Common myeloid progenitor, CD34-positive (primary cell): ENCODE measurements around the gene NPAS3.

Experiments used
- CTCF ChIA-PET: fragments of 350-600 bp; sonication (Branson Sonifier 250); formaldehyde crosslinking; loops from one replicate; lab custom pipeline; 2021; ENCODE audit warnings: antibody characterized with exemption; lab: Charles Lee
- POLR2A ChIA-PET: fragments of 350-600 bp; sonication (Branson Sonifier 250); formaldehyde crosslinking; loops from one replicate; lab custom pipeline; 2021; ENCODE audit warnings: antibody characterized with exemption; lab: Charles Lee
- DNase-seq, 3 donors: peaks; one replicate each; pipeline versions ENCODE4 v3.0.0 to v3.0.0-alpha.2; 2013
- H3K27ac ChIP-seq, 2 experiments: 1 replicate in 1 of 2; 2 replicates in 1 of 2; pipeline ENCODE4 v1.7.0; 2013; ENCODE audit warnings: inconsistent platforms in 2 of 2, low read length in 2 of 2, mild to moderate bottlenecking in 2 of 2, low read depth in 1 of 2, moderate library complexity in 1 of 2; ENCODE audit not compliant: severe bottlenecking in 2 of 2, insufficient read depth in 1 of 2, poor library complexity in 1 of 2
- H3K27me3 ChIP-seq, 5 experiments: replicated peaks in 2 of 5; 1 replicate in 3 of 5; 2 replicates in 2 of 5; pipeline versions ENCODE4 v1.6.1 to v1.7.0; 2013; ENCODE audit warnings: low read length in 4 of 5, mild to moderate bottlenecking in 2 of 5, moderate library complexity in 2 of 5, inconsistent platforms in 1 of 5; ENCODE audit not compliant: insufficient read depth in 5 of 5, control insufficient read depth in 4 of 5
- H3K36me3 ChIP-seq, 4 experiments: 1 replicate in 2 of 4; 2 replicates in 2 of 4; pipeline versions ENCODE4 v1.6.1 to v1.7.0; 2013; ENCODE audit warnings: low read length in 3 of 4, control low read depth in 1 of 4, mild to moderate bottlenecking in 1 of 4; ENCODE audit not compliant: control insufficient read depth in 4 of 4, insufficient read depth in 4 of 4
- H3K4me1 ChIP-seq, 4 experiments: 1 replicate in 3 of 4; 2 replicates in 1 of 4; pipeline versions ENCODE4 v1.6.1 to v1.7.1; 2013; ENCODE audit warnings: low read length in 3 of 4, mild to moderate bottlenecking in 3 of 4, control low read depth in 1 of 4, inconsistent platforms in 1 of 4, moderate library complexity in 1 of 4; ENCODE audit not compliant: control insufficient read depth in 4 of 4, insufficient read depth in 4 of 4; ENCODE audit errors: control extremely low read depth in 1 of 4
- H3K4me3 ChIP-seq, 7 experiments: 1 replicate in 4 of 7; 2 replicates in 3 of 7; pipeline versions ENCODE4 v1.5.1 to v1.7.0; 2013; ENCODE audit warnings: mild to moderate bottlenecking in 7 of 7, low read length in 6 of 7, moderate library complexity in 6 of 7, inconsistent platforms in 2 of 7, low read depth in 2 of 7, control low read depth in 1 of 7; ENCODE audit not compliant: insufficient read depth in 4 of 7, control insufficient read depth in 1 of 7; ENCODE audit errors: extremely low read depth in 1 of 7
- H3K9me3 ChIP-seq, 5 experiments: 1 replicate in 4 of 5; 2 replicates in 1 of 5; pipeline versions ENCODE4 v1.6.1 to v1.7.1; 2013; ENCODE audit warnings: low read length in 4 of 5, mild to moderate bottlenecking in 2 of 5, inconsistent platforms in 1 of 5, low read depth in 1 of 5, moderate library complexity in 1 of 5; ENCODE audit not compliant: control insufficient read depth in 4 of 5, insufficient read depth in 2 of 5; ENCODE audit errors: control extremely low read depth in 1 of 5
- WGBS: methylation state at CpG from one replicate; pipeline ENCODE4 v1.1.5; 2013; ENCODE audit not compliant: insufficient coverage; 5-methylcytosine and 5-hydroxymethylcytosine counted together

The NPAS3 gene

DNA sequence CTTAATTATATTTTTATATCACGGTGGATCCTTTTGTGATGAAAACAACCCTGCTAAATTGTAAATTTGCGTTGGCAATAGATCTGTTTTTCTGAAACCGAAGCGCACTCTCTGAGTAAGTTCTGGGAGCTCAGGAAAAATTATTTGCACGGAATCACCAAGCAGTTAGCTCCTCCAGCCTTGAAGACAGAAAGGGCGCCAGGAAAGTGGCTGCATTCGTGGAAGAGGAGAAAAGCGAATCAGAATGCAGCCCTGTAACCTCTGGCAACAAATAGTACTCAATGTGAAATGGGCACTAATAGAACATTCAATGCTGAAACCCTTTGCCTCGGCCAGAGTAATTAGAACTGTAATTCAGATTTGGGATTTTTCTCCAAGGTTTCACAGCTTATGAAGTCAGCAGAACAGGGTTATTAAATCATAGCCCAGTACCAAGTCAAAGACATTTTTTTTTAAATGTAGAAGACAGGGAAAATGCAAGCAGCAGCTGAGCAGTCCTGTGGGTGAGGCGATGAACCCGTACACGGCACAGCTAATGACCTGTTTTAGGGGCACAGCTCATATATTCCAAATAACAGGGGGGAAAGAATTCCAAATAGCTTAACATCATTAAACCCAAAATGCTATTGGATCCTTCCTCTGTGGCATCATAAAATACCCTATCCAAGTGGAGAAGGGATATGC lies 760.8 kb downstream of the NPAS3 start:
- POLR2A ChIA-PET: no interaction called here
- over 99% methylated on average over 12 of the region's 12 CpGs for WGBS
- Histone ChIP-seq H3K36me3 (no peaks in the 10 kb centered on the region), H3K4me1 (no peaks in the 10 kb centered on the region), H3K4me3 (no peak overlapping the region), H3K27ac (no peak overlapping the region), H3K9me3 (peaks cover 0 to 1% (median 0%) of the 10 kb centered on the region in 5 experiments), H3K27me3 (no peaks in the 10 kb centered on the region)
- CTCF ChIA-PET: no interaction called here
- DNase-seq: no peak

DNA sequence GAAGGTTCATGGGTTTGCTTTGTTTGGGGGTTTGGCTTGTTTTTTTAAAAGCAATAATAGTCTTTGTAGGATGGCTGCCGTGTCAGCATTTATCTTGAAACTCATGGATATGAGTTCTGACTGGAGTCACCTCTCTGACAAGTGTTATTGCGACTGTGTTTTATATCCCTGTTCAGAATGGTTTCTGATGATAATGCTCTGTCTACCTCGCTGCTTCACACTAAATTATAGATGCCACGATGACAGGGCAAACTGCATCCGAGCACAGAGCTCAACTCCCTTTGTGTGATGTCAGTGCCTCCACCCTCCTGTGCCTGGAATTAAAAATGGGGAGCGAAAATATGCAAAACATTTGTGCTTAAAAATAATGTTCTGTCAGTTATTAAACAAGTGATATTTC lies 761.4 kb downstream of the NPAS3 start:
- DNase-seq: no peak
- POLR2A ChIA-PET: no interaction called here
- 94% methylated on average over 3 of the region's 6 CpGs for WGBS
- H3K36me3 ChIP-seq: no peaks in the 10 kb centered on the region
- H3K27ac ChIP-seq: no peak overlapping the region
- CTCF ChIA-PET: no interaction called here
- H3K9me3 ChIP-seq: no peaks in the 10 kb centered on the region
- H3K4me1 ChIP-seq: no peaks in the 10 kb centered on the region
- H3K4me3 ChIP-seq: no peak overlapping the region
- no peaks in the 10 kb centered on the region for H3K27me3 ChIP-seq

DNA sequence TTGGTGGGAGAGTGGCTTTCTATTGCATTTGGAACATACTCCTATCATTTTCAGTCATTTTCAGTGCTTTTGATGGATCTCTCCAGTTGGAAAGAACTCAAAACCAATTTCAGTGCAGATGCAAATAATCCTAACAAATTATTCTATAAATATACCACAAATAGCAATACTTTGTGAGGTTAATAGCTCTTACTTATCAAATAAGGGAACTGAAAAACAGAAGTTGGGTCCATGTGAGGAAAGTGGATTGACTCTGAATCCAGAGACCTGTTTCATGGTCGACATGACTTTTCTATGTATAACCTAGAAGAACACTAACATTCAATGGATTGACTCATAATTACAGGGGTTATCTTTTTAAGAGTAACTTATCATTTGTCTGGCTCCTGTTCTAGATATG lies 763.6 kb downstream of the NPAS3 start:
- POLR2A ChIA-PET: no interaction called here

DNA sequence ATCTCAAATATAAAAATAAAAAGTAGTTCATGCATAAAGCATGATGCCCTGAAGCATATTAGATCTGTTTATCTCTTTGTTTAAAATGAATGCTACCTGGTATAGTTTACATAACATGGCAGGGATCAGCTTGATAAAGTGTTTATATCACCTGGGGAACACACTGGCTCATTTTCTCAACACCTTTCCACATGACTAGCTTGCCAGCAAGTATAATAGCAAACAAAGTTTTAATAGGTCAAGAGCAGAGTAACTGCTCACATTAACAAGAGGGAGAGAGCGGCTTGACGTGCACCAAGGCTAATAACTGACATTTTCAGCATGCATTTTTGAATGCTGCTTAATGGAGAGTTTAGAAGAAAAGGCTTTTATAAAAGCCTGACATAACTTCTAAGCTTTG lies 765.8 kb downstream of the NPAS3 start:
- Histone ChIP-seq H3K9me3 (no peaks in the 10 kb centered on the region), H3K36me3 (no peaks in the 10 kb centered on the region), H3K27ac (no peak overlapping the region), H3K27me3 (peaks cover 0 to 3% (median 0%) of the 10 kb centered on the region in 5 experiments), H3K4me3 (no peak overlapping the region), H3K4me1 (no peaks in the 10 kb centered on the region)
- CTCF ChIA-PET: no interaction called here
- 100% methylated on average over 2 of the region's 2 CpGs for WGBS
- DNase-seq: no peak
- POLR2A ChIA-PET: no interaction called here

More for the DNA sequence above, 763.6 kb downstream of the NPAS3 start:
- no peak for DNase-seq
- CTCF ChIA-PET: no interaction called here
- H3K27me3 ChIP-seq: no peaks in the 10 kb centered on the region
- H3K27ac ChIP-seq: no peak overlapping the region
- H3K36me3 ChIP-seq: no peaks in the 10 kb centered on the region
- no peaks in the 10 kb centered on the region for H3K4me1 ChIP-seq
- no CpG with 5 or more reads among the region's 1 CpG for WGBS
- H3K9me3 ChIP-seq: no peaks in the 10 kb centered on the region
- H3K4me3 ChIP-seq: no peak overlapping the region

DNA sequence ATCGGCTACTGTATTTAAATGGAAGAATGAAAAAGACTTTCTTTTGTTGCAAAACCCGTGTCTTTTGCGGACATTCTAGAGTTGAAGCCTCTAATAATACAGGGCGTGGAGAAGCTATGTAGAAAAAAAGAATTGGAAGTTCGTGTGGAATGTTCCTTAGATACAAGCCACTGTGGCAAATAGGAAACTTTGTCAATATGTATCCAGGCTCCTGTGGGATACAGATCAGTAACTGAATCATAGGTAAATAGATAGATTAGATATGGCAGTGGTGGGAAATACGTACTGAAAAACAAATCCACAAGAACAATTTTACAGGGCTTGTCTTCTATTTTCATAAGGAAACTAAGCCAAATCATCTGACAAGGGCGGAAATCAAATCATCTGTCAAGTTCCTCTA lies 766.8 kb downstream of the NPAS3 start:
- H3K36me3 ChIP-seq: no peaks in the 10 kb centered on the region
- H3K27ac ChIP-seq: no peak overlapping the region
- no peak overlapping the region for H3K4me3 ChIP-seq
- CTCF ChIA-PET: no interaction called here
- peaks cover 0 to 3% (median 0%) of the 10 kb centered on the region in 5 experiments for H3K27me3 ChIP-seq
- H3K9me3 ChIP-seq: no peaks in the 10 kb centered on the region
- POLR2A ChIA-PET: interaction anchor here (0.6 kb wide), 1 partner anchor 177 kb away, joined by 4 read pairs; no protein-coding TSS in a partner anchor
- no peak for DNase-seq
- WGBS: 95% methylated on average over 3 of the region's 7 CpGs
- no peaks in the 10 kb centered on the region for H3K4me1 ChIP-seq

DNA sequence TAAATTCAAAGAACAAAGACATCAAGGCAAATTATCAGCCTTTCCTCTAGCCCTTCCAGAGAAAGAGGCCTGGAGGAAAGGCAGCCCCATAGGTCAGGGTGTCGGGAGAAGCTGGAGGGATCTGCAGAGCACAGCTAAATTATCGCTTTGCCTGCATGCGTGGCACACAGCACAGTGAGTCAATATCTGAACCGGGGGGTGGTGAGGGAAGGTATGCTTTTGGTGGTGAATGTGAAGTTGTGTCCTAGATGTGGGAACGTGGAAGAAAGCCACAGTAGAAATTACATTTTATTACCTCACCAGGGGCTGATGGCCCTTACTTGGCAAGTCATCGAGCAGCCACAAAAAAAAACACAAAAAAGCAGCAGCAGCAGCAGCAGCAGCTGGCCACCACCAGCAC lies 769.0 kb downstream of the NPAS3 start:
- Histone ChIP-seq H3K4me3 (no peak overlapping the region), H3K36me3 (no peaks in the 10 kb centered on the region), H3K9me3 (no peaks in the 10 kb centered on the region), H3K27ac (no peak overlapping the region), H3K4me1 (no peaks in the 10 kb centered on the region), H3K27me3 (peaks cover 0 to 3% (median 0%) of the 10 kb centered on the region in 5 experiments)
- no peak for DNase-seq
- ChIA-PET CTCF (interaction anchor here (1.9 kb wide), 1 partner anchor 12 kb away, joined by 7 read pairs; no protein-coding TSS in a partner anchor), POLR2A (no interaction called here)
- 89% methylated on average over 3 of the region's 6 CpGs for whole genome bisulfite sequencing

DNA sequence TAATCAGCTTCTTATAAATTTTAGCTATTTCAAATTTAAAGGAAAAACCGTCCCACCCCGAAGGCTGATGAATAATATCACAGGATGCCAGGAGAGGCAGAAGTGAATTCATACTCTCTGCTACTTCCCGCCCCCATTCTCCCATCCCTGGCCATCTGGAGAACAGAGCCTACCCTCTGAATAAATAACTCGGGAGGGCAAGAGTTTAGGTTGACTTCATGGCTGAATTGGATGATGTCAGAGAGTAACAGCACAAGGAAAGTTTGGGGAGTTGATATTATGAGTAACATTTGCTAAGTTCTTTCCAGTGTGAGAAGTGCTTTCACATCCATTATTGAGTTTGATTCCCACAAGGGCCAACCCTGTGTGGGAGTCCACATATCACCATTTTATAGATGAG lies 770.6 kb downstream of the NPAS3 start:
- WGBS: 95% methylated on average over 3 of the region's 4 CpGs
- POLR2A ChIA-PET: no interaction called here
- Histone ChIP-seq H3K4me3 (no peak overlapping the region), H3K9me3 (no peaks in the 10 kb centered on the region), H3K4me1 (no peaks in the 10 kb centered on the region), H3K36me3 (no peaks in the 10 kb centered on the region), H3K27me3 (peaks cover 0 to 3% (median 0%) of the 10 kb centered on the region in 5 experiments), H3K27ac (no peak overlapping the region)
- CTCF ChIA-PET: no interaction called here
- no peak for DNase-seq
